Limb (tissue), 2 donors: ENCODE data around the gene PTPRN2.

ENCODE experiments used
- DNase-seq, 2 donors: peaks; one replicate each; pipeline ENCODE4 v3.0.0-alpha.2; 2016; ENCODE audit errors: extremely low spot score in 2 of 2

Gene PTPRN2

DNA sequence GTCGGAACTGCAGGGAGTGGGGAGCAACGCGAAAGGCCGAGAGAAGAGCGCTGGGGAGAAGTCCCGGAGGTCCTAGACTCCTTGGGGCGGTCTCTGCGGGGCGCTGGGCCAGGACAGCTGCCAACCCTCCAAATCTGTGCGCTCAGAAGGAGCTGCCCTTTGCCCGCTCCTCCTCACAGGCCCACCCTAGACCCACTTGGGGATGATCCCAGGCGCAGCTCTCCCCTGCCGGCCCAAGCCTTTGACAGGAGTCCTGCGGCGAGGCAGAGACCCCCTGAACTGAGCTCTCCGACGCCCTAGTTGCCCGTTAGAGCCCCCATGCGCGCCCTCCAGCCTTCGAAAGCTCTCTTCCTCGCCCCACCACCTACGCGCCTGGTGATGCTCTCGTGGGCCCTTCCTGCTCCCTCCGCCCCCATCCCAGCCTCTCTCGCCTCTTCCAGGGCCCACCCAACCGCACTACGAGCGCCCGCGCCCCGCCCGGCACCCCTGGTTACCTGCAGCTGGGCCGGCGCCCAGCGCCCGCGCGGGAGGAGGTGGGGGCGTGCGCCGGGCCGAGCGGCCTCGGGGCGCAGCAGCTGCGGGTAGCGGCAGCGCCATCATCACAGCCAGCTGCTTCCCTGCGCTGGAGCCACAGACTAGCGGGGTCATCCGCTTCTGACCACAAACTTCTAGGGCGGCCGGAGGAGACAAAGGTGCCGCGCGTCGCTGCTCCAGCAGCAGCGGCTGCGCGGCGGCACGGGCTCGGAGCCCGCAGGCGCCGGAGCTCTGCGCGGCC, 897.4 kb downstream of the PTPRN2 start:
- DNase-seq = peak in 1 of 2 donors; percentile 56

GRCh38 chr7:157689269-157690057, 898.2 kb downstream of the PTPRN2 start:
- DNase-seq = peak in 1 of 2 donors; percentile 49

DNA sequence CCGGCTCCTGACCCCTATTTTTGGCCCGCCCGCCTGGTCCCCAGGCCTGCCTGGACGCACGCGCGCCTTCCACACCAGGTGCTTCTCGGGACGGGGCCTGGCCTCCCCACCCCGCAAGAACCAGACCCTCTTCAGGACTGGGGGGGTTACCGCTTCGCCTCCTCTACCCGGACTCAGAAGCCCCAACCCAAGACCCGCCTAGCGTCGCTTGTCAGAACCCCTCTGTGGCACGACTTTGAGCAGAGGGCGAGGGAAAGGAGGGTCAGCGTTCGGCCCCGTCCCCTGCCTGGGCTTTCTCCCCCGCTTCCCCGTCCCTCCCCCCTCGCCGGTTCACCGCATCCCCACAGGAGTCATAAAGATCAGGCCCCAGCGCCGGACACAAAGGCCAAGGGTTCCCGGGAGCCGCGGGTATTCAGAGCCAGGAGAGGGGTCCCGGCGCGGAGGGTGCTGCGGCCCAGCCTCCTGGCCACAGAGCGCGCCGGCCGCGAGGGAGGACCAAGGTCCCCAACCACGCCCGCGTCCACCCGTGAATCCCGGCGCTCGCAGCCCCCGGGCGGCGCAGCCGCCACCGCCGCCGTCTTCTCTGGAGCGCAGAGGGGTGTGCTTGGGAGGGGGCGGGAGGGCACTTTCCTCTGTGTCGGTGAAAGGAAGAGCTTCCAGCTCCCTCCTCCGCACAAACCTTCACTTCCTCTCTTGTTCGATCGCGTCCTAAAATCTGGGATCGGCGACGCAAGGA, 898.9 kb downstream of the PTPRN2 start:
- DNase-seq = peak in 1 of 2 donors; percentile 45

GRCh38 chr7:157687845-157688532, 899.6 kb downstream of the PTPRN2 start:
- no peak for DNase-seq

GRCh38 chr7:157687158-157687557, 900.5 kb downstream of the PTPRN2 start:
- peak in 1 of 2 donors; percentile 11 for DNase-seq

GRCh38 chr7:157686285-157686894, 901.2 kb downstream of the PTPRN2 start:
- DNase-seq = peak in 1 of 2 donors; percentile 24

GRCh38 chr7:157685430-157686284, 902.0 kb downstream of the PTPRN2 start:
- peak in 1 of 2 donors; percentile 48 for DNase-seq

DNA sequence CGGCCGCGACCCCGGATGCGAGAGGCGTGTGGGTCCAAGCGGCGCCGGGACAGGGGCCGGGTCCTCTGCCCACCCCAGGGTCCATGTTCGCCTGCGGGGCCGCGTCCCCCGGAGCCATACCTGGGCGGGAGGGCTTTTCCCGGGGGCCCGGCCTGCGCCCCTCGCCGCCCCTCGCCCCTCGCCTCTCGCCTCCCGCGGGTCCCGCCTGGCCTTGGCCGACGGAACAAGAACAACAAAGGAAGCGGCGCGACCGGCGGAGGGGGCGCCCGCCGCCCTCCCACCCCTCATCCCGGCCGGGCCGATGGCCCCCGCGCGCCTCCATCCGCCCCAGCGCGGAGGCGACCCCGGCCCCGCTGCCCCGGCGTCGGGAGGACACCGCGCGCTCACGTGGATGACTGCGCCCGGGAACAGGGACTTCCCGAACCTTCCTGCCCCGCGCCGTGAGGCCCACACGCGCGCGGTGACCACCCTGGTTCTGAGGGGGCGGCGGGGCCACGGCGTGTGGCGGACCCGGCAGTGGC, 902.7 kb downstream of the PTPRN2 start:
- DNase-seq = peak in 1 of 2 donors; percentile 38

DNA sequence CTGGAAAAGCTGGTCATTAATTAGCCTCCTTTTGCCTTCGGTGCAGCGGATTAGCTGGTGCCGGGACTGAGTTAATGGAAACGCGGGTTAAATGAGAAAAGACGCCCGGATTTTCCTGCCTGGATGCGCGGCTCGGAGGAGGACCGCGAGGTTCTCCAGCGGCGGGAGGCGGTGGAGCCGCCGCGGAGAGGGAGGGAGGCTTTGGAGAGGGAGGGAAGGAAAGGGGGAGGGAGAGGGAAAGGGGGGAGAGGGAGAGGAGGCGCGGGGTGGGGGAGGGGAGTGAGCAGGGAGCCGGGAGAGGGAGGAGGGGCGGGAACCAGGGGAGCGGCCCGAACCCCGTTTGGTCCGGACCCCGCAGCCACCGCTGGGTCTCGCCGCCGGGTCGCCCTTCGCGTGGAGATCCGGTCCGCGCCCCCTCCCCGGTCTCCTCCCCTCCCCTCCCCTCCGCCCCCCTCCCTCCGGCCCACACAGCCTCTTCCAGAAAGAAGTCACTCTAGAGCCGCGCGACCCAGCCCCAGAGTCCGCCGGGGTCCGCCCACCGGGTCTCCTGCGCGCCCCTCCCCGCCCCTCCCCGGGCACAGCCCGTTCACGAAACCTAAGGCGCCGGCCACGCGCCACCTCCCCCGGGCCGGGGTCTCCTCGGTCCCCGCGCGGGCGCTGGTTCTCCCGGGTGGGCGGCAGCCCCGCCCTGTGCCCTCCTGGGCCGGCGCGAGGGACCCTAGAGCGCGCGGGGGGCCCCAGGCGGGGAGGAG, 903.3 kb downstream of the PTPRN2 start:
- peak in 1 of 2 donors; percentile 63 for DNase-seq

DNA sequence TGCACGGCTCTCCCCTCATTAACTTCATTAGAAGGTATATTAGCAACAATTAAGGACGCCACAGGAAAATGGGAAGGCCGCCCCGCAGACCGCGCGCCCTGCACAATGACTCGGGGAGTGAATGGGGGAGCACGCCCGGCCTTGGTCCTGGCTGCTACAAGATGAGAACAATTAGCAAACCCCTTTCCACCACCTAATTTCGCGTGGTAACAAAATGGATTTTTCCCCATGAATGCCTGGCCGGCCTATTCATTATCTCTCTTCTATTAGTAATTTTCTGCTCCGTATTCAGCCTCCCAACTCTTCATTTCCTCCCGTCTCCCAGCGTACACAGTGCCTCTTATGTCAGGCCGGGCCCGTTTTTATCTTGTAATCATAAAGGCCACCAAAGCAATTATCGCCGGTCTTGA, 903.9 kb downstream of the PTPRN2 start:
- no peak for DNase-seq

DNA sequence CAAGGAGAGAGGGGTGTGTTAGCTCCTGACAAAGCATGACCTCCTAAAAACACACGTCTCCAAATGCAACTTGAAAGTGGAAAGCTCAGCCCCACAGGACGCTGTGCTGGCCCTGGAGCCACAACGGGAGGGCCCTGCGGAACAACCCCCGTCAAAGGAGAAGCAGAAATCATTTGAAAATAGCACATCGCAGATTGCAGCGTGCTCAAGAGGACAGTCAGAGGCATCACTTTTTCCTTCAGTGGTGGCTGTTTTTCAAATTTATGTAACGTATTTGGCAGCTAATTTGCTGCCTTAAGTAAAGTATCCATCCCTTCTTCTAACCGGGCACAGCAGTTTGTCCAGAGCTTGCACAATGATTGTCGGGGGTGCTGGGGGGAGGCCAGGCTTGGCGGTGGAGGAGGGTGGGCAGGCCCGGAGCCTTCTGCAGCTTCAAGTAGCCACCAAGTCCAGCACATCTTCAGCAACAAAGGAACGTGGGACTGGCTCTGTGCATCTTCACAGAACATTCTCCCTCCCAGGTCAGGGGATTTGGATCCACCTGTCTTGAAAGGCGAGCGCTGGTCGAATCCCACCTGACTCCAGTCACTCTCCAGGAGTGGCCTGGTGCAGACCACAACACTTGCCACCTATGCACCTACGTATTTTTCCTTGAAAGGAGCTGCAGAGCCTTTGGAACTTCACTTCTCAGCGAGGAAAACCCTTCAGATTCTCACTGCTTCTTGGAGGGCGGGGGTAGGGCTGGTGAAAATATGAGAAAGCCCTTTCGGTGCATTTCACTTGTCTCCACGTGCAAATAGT, 904.5 kb downstream of the PTPRN2 start:
- DNase-seq = no peak

DNA sequence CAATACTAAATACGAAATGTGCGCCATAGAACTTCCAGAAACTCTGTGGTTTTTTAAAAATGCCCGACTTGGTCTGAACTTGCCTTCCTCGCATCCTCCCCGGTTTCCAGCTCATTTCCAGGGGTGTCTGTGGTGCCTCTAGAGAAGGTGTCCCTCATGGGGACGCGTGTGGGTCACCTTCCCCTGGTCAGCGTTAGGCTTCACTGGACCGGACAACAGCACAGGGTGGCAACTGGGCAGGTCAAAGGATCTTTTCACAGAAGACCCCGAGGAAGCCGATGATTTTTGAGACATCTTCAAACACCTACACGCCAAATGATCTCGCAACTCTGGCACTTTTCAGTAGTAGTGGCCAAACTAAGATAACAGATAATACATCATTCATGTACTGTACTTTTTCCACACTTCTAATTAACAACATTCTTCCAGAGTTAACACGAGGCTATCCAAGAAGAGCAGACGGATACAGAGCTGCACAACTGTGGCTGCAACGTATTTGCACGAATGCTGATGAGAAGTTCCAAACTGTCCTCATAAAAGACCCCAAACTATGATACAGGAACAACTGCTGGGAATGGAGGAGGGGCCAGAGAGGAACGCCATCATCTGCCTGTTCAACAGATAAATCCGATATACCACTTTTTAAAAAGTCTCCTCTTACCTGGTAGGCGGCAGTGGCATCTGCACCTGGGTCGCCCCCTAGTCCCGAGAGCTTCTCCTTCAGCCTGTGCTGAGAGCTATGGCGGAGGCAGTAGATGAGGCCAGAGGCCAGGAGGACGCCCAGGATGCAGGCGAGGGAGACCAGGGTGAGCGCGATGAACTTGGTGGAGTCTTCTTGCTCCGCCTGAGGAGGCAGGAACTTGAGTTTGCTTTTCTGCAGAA, 905.3 kb downstream of the PTPRN2 start:
- DNase-seq = no peak

DNA sequence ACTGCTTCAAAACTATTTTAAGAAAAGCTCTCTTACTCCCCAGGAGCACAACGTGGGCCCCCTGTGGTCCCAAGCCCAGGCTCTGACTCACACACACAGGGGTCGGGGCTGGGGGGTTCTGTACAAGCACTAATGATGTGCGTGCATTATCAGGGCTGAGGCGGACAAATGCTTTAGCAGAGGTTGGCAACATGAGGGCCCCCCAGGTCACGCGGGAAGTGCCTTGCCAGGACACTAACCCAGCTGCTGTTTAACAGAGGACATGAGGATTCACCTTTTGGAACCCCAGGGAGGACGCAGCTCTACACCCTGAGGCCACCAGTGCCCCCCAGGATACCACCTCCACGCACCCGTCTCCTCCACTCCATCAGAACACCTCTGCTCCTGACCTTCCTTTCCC, 908.0 kb downstream of the PTPRN2 start:
- no peak for DNase-seq

DNA sequence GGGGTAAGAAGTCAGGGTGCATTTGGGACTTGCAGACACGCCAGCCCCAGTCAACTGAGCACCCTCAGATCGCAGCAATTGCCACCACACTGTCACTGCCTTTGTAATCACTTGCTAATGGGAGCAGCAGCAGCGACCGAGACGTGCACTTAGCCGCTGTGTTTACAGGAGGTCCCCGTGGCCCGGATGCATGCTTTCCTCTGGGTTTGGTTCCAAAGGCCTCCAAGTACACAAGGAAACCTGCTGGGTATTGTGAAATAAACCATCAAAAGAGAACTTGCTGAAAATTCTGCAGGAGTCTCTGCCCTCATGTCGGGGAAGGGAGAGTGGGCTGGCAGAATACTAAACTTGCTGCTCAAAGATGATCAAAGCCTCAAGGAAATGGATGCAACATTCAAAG, 909.1 kb downstream of the PTPRN2 start:
- DNase-seq = peak in 1 of 2 donors; percentile 27

DNA sequence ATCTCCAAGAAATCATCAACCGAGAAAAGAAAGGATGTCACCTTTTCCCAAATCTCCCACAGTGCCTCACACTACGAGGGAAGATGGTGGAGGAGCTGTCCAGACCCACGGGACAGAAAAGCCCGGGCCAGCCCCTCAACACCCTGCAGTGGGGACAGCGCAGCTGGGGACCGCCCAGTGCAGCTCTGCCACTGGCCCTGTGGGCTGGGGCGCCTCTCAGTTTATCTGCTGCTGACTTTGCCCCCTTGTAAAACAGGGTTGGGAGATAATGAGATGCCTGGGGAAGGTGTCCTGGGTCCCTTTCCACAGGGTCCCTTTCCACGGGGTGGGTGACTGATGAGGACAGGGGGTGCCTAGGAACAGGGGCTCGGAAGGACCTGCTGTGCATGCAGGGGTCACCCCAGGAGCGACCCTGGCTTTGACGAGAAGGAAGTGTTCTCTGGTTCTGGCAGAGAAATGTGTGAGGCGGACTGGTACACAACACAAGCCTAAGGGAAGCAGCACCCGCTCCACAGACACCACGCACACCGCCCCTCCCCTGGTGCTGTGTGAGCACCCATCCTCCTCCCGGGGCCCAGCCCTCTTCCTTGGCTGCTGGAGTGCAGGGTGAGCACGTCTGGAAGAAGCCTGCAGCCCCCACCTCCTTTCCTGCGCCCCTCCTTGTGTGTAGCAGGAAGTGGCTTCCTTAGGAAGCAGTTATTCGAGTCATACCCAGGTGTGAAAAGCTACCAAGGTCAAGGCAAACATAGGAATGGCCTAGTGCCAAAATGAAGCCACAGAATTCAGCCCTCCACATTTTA, 911.0 kb downstream of the PTPRN2 start:
- peak in 1 of 2 donors; percentile 16 for DNase-seq

- peak in 1 of 2 donors; percentile 19 for DNase-seq
Measured at GRCh38 chr7:157676001-157676400, 911.6 kb downstream of the PTPRN2 start.
